GM21737 (cell line): ENCODE data around the gene PHLDB2.

Experiments used
- ATAC-seq: cut with Tn5 transposase; IDR thresholded peaks from one replicate; pipeline ENCODE4 v1.9.1; 2021; ENCODE audit warnings: mild to moderate bottlenecking, moderate library complexity; ENCODE audit not compliant: unreplicated experiment

The PHLDB2 gene

GRCh38 chr3:111956449-111956848, 97.4 kb downstream of the PHLDB2 start:
- ATAC-seq, result no peak

DNA sequence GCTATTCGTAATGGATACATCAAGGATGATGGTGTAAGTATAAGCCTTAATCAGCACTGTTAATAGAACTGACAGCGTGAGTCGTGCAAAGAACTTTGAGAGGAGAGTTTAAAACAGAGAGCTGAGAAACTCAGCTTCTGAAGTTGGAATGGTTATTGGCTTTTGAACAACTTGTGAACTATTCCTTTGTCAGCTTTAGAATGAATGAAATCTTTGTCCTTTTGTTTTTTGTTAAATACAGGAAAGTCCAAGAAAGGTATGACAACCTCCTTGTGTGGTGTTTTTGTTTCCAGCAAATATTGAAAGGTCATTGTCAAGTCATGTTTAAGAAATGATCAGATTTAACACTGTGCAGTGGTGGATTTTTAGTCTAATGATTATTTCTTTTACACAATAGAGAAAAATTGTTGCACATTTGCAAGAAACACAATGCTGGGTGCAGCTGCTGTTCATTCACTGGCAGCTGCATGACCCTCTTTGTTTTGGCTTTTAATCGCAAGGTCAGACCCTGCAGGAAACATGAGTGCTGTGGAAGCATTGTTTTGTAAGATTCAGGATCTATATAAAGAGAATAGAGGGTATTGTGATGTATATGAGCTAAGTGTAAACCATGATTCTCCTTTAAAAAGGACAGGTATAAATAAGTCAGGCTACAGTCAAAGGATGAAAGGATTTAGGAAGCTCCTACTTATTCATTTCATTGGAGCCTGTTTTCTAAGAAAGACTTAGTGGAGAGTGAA, 98.1 kb downstream of the PHLDB2 start:
- ATAC-seq, result no peak

- no peak for ATAC-seq
These were observed 102.5 kb downstream of the PHLDB2 start for GRCh38 chr3:111961461-111962164.

DNA sequence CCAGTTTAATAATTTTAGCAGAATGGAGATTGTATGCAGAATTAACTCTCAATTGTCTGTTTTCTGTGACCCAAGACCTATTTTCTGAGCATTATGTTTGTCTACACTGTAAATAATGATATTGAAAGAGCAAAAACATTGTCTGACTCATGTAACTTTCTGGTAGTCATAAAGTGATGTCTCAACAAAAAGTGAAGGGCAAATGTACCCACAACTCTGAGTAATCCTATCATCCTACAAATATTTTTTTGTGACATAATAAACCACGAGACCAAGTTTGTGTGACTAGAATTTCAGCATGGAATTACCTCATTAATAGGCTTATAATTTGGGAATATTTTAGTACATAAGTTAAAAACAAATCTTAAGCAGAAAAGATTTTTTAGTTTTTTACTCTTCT, 104.4 kb downstream of the PHLDB2 start:
- no peak for ATAC-seq

- ATAC-seq, result no peak
These were observed 106.4 kb downstream of the PHLDB2 start for GRCh38 chr3:111965484-111965883.

DNA sequence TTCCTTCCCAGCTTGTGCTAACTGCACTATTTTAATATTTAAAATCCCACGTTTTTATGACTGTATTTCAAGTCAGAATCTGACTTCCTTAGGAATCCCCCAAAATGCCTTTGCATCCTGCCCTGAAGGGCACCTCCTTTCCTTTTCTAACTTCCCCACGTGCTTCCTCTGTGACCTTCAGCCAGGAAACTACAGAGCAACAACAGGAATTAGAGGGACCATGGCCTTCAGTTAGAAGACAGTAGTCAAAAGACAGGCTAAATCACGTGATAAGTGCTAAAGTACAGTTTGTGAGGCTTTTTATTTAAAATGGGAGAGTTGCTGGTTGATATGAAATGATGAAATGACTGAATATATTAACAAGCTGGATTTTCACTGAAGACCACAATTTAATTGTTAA, 108.0 kb downstream of the PHLDB2 start:
- ATAC-seq, result no peak

GRCh38 chr3:111967651-111968274, 108.7 kb downstream of the PHLDB2 start:
- ATAC-seq, result peak; percentile 88

GRCh38 chr3:111968319-111969054, 109.4 kb downstream of the PHLDB2 start:
- no peak for ATAC-seq

- ATAC-seq, result no peak
These were observed 111.3 kb downstream of the PHLDB2 start for GRCh38 chr3:111970376-111970775.

DNA sequence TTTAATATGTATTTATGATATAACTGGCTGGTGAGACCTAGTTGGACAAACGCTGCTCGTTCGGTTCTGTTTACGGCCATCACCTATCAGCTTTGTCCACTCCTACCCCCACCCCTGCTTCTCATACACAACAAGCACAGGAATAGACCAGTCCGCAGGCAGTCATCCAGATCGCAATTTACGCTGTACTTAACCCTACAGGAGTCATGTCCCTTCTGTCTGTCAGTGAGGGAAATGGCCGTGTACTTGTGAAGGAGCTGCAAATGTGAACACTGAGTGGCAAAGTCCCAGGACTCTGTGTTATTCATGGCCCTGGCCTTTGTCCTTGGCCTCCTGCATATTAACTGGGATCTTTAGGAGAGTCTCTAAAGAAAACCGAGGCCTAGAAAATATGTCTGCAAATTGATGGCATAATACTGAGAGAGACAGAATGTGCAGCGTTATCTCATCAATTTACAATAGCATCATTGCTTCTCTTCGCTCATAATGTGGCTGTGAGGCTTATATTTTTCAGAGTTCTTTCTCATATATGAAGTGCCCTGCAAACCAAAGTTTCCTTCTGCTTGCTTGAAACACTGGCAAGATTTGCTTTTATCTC, 112.6 kb downstream of the PHLDB2 start:
- no peak for ATAC-seq

- no peak for ATAC-seq
These were observed 113.8 kb downstream of the PHLDB2 start for GRCh38 chr3:111972891-111973290.

DNA sequence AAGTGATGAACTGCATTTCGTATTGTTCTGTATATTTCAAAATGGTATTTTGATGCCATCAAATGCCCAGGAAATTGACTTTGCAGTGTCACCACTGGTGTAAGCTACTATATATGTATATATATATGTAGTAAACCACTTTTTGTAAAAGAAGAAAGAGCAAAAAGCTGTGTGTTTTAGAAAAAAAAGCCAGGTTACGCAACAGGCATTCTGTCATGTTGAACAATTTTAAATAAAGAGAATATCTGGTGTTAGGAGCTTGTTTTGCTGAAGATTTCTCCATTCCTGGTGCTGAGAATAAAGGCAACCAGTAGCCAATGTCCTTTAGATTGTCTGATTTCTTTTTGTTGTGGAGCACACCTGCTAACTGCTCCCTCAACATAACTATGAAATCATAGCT, 116.1 kb downstream of the PHLDB2 start:
- no peak for ATAC-seq

- no peak for ATAC-seq
These were observed 117.2 kb downstream of the PHLDB2 start for GRCh38 chr3:111976254-111976653.

- peak; percentile 97 for ATAC-seq
These were observed 119.7 kb downstream of the PHLDB2 start, which contains the start of gene ABHD10 for GRCh38 chr3:111978583-111979433. TSS of gene ABHD10 (plus strand) at chr3:111979026. CDS start at chr3:111979062, 36 bp downstream.

- ATAC-seq, result peak; percentile 29
These were observed 120.5 kb downstream of the PHLDB2 start for GRCh38 chr3:111979434-111980038.

- no peak for ATAC-seq
These were observed 121.8 kb downstream of the PHLDB2 start for GRCh38 chr3:111980716-111981456.

DNA sequence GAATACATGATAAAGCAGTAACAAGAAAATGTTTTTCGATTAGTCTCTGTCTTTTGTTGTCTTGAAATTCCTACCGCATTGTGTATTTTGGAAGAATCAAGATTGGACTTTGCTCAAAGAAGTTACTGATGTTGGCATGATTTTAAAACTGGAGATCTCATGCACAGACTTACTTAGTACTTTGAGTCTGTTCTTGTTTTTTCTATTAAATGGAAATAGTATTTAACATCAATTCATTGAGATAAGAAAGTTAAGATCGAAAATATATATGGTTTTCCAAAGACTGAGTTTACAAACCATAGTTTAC, 122.3 kb downstream of the PHLDB2 start:
- ATAC-seq, result no peak

GRCh38 chr3:111984636-111985298, 125.7 kb downstream of the PHLDB2 start:
- ATAC-seq, result no peak
